HG03442 (cell line): ENCODE data around the gene ZFP1.
"Not testable (repeated sequence)": the region's sequence is repeated elsewhere in the genome, so short reads cannot be mapped to it uniquely, and the experiment has no call there.

Experiments
- ATAC-seq: cut with Tn5 transposase; IDR thresholded peaks from one replicate; pipeline ENCODE4 v1.9.1; 2021; ENCODE audit warnings: mild to moderate bottlenecking, moderate library complexity; ENCODE audit not compliant: unreplicated experiment

The ZFP1 gene

GRCh38 chr16:75203096-75203495 is 54.8 kb downstream of the ZFP1 start:
- ATAC-seq: no peak

DNA sequence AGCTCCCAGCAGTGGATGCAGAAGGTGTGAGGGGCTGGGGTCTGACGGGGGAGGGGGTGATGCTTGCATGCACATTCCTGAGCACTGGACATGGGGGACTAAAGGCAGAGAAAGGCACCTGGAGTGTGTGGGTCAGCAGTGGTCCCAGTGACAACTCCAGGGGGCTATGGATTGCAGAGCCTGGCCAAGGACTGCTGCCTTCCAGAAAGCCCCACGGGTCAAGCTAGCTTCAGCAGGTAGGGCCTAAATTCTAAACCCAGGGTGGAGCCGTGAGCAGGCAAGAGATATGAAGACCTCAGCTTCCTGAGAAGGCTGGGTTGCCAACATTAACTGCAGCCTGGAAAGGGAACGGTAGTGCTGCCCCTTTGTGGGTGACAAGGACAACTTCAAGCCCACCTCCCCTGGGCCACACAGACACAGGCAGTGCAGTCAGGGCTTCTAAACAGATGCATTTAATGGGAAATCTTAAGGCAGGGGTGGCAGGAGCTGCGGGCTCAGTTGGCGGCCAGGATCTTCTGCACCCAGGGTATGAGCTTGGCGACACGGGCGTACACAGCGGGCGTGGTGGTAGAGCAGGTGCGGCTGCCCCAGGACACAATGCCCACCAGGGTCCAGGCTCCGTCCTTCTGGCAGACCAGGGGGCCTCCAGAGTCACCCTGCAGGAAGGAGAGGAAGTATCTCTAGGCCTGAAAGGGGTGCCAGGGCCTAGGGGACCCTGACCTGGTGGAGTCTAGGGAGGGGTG is 55.5 kb downstream of the ZFP1 start:
- ATAC-seq: no peak

GRCh38 chr16:75204410-75204758 is 56.1 kb downstream of the ZFP1 start:
- ATAC-seq: no peak

GRCh38 chr16:75204905-75205304 is 56.6 kb downstream of the ZFP1 start:
- not testable (repeated sequence) for ATAC-seq

DNA sequence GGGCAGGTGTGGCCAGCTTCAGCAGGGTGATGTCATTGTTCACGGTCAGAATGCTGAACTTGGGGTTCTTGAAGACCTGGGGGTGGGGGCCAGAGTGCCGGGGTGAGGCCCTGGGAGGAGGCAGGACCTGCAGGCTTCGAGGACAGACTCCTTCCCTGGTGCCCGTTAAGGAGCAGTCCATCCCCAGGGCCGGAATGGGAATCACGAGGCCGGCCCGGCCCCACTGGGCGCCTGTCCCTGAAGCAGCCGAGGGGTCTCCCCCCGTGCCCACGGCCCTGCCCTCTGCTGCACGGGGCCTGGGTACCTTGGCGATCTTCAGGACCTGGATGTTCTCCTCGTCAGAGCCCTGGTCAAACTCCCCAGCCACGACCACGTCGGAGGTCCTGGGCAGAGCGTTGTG is 57.1 kb downstream of the ZFP1 start:
- not testable (repeated sequence) for ATAC-seq

- ATAC-seq: not testable (repeated sequence)
These were observed 57.8 kb downstream of the ZFP1 start for GRCh38 chr16:75205961-75206748.

DNA sequence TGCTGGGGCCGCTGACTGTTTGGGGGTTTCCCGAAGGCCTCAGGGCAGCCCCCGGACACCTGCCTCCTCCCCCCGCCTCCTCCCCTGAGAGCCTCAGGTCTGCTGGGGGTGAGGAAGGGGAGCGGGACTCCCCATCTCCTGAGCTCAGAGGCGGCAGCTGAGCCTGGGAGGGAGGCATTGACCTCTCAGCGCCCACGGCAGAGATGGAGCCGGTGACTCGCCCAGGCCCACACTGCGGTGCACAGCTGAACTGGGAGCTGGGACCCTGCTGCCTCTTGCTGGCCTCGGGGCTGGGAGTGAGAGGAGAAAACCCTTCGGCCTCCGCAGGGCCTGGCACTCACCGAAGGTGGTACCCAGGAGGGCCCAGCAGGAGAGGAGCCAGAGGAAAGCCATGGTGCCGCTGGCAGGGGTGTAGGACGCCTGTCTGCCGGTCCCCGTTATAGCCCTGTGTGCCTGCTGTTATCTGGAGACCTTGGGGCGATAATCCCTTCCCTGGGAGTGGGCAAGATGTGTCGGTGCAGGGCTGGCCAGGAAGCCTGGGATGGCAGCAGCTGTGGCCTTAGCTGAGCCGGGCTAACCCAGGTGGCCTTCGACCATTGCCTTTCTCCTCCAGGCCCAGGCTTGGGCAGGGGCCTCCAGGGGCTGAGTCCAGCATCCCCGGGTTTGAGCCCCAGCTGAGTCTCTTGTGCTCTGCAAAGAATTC is 58.6 kb downstream of the ZFP1 start, which contains the start of gene CTRB2:
Gene CTRB2 (minus strand): TSS at position 413 of the 703 bp plus-strand sequence. CDS start 20 bp downstream, at position 393.
- no peak for ATAC-seq

DNA sequence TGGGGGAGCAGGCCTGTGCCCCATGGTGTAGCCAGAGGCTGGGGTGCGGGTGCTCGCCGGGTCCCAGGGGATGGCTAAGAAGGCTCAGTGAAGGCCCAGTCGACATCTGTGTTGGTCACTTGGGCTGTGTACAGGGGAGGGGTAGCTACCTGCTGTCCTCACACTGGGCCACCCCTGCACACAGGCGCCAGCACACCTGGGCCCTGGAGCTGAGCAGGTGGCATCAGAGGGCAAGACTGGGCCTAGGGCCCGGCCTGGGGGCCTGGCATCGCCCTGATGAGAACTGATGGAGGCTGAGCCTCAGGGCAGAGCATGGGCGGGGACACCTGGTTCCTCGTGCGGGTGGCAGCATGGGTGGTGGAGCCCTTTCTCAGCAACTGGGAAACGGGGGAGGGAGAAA is 59.5 kb downstream of the ZFP1 start:
- no peak for ATAC-seq

GRCh38 chr16:75208242-75208825 is 60.0 kb downstream of the ZFP1 start:
- ATAC-seq: no peak

DNA sequence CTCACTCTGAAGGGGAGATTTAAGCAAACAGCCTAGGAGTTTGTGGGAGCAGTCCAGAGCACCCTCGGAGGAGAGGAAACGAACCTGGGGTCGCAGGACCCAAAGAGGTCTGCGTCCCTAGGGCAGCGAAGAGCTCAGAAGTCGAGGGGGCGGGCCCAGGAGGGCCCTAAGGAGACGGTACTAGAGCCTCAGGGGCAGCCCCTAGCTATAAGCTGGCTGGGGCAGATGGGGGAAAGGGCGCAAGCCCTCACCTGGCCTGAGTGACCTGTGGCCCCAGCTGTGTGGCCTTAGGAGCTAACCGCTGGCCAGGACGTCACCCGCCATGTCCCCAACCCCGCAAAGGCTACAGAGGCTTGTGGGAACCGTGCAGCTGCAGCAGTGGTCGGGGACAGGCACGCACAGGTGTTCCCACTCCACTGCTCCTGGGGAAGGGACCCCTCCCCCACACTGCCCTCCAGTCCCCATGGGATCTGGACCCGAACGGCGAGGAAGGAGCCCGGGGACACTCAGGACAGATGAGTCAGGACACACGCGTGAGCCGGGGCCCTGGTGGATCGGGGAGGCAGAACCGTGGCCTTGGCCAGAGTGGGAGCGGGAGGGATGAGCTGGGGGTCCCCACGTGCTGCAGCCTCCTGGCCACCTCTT is 60.7 kb downstream of the ZFP1 start:
- ATAC-seq: no peak

- not testable (repeated sequence) for ATAC-seq
These were observed 61.2 kb downstream of the ZFP1 start for GRCh38 chr16:75209514-75209913.

GRCh38 chr16:75209944-75210343 is 61.6 kb downstream of the ZFP1 start:
- ATAC-seq: no peak

DNA sequence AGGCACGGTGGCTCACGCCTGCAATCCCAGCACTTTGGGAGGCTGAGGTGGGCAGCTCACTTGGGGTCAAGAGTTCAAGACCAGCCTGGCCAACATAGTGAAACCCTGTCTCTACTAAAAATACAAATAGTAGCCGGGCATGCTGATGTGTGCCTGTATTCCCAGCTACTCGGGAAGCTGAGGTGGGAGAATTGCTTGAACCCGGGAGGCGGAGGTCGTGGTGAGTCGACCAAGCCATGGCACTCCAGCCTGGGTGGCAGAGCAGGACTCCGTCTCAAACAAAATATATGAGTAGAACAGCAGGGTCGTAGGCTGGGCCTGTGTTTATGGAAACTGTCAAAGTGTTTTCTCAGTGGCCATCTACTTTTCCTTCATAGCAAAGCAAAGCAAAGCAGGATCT is 63.0 kb downstream of the ZFP1 start:
- not testable (repeated sequence) for ATAC-seq

- no peak for ATAC-seq
These were observed 67.8 kb downstream of the ZFP1 start for GRCh38 chr16:75216127-75216526.

- no peak for ATAC-seq
These were observed 68.3 kb downstream of the ZFP1 start for GRCh38 chr16:75216576-75216975.

DNA sequence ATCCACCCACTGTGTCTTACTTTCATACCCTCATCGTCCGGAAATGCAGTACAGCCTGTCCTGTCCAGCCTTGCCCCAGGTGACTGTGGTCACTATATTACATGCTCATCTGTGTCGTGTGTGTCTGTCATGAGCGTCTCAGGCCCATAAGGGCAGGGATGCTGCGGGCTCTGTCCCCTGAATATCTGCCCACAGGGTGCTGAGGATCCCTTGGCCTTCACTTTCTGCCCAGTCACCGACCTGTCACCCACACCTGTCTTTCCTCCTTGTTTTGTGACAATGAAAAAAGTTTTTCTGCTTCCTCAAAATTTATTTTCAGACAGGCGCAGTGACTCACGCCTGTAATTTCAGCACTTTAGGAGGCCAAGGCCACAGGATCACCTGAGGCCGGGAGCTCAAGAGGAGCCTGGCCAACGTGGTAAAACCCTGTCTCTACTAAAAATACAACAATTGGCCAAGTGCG is 69.1 kb downstream of the ZFP1 start:
- no peak for ATAC-seq

DNA sequence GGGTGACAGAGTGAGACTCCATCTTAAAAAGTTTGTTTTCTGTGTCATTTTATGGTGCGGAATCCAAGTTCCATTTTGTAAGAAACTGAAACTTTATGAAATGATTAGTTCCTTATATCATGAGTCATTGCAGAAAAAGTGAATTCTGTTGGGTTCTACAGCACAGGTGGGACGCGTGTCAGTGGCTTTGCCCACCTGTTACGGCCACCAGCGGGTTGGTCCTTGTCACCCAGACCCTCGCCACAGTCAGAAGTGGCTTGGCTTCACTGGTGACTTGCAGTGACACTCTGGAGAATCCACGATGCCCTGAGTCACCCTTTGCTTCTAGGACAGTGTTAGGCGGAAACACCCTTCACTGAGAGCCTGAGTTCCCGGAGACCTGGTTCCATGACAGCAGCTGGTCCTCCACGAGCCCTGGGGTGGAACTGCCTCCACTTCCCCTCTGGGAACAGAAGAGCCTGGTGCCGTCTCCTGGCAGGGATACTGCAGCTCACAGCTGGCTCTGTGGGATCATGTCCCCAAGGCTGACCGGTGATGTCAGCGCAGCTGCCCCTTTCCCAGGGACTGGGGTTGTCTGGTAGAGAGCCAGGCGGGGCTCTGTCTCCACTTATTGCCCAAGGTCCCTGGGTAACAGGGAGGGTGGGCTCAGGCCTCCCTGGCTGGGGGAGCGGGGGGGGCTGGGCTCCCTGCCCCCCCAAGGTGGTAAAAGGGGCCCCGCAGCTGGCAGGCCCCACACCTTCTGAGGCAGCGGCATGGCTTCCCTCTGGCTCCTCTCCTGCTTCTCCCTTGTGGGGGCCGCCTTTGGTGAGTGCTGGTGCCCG is 70.1 kb downstream of the ZFP1 start, which contains the start of gene CTRB1:
Gene CTRB1 (plus strand): TSS at position 733 of the 821 bp plus-strand sequence. CDS start 20 bp downstream, at position 753.
- ATAC-seq: peak; percentile 72

DNA sequence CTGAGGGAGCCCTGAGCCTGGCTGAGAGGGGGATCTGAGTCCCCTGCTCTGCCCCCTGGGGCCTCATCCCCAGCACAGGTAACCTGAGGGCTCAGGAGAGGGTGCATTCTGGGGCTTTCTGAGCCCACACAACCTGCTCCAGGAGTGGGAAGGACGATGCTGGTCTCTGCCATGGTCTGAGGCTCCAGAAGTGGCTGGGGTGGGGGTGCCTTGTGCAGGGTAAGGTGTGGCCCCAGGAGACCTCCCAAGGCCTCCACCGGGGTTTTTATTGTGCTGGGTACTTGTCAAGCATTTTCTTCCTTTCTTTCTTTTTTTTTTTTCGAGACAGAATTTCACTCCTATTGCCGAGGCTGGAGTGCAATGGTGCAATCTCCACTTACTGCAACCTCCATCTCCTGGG is 70.8 kb downstream of the ZFP1 start:
- ATAC-seq: no peak

DNA sequence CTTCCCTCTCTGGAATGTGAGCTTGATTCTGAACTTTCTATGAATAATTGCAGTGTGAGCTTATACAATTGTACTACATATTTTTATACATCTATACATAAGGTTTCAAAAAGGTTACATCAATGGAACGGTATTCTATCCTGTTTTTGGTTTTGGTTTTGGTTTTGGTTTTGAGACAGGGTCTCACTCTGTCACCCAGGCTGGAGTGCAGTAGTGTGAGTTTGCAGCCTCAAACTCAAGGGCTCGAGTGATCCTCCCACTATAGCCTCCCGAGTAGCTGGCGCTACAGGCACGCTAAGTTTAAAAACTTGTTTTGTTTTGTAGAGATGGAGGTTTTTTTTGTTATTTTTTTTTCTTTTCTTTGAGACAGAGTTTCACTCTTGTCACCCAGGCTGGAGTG is 71.5 kb downstream of the ZFP1 start:
- no peak for ATAC-seq
